ENCODE measurements around the gene NRAP. TPM values are rescaled to one million over a fixed set of nuclear protein-coding genes. Genes with fewer than 3 reads are reported as not detected.

The NRAP gene
- total RNA-seq, 1 donor from 2014 or later: not detected

GRCh38 chr10:113621799-113622198 lies 42.0 kb downstream of the NRAP start:
- DNase-seq (ENCODE audit: low spot score, unreplicated experiment): no peak
- H3K4me3 Mint-ChIP-seq (ENCODE audit: low read depth): no peak overlapping the region
- H3K4me1 Mint-ChIP-seq (ENCODE audit: low read depth): peaks cover 5% of the 10 kb centered on the region
- TF ChIP-seq CTCF (IDR thresholded peaks at IDR 0.05; ENCODE audit: unreplicated experiment): no peak
- no peaks in the 10 kb centered on the region for H3K9me3 Mint-ChIP-seq (ENCODE audit: low read depth)
- peaks cover 52% of the 10 kb centered on the region for H3K27me3 Mint-ChIP-seq
- no peak overlapping the region for H3K27ac Mint-ChIP-seq
- H3K36me3 Mint-ChIP-seq (ENCODE audit: insufficient read depth): no peaks in the 10 kb centered on the region

- H3K27ac Mint-ChIP-seq: no peak overlapping the region
- peaks cover 55% of the 10 kb centered on the region for H3K27me3 Mint-ChIP-seq
- no peaks in the 10 kb centered on the region for H3K36me3 Mint-ChIP-seq (ENCODE audit: insufficient read depth)
- H3K4me1 Mint-ChIP-seq (ENCODE audit: low read depth): peaks cover 5% of the 10 kb centered on the region
- no peak for TF ChIP-seq CTCF (IDR thresholded peaks at IDR 0.05; ENCODE audit: unreplicated experiment)
- H3K4me3 Mint-ChIP-seq (ENCODE audit: low read depth): no peak overlapping the region
- no peak for DNase-seq (ENCODE audit: low spot score, unreplicated experiment)
- H3K9me3 Mint-ChIP-seq (ENCODE audit: low read depth): no peaks in the 10 kb centered on the region
These were observed 42.9 kb downstream of the NRAP start for GRCh38 chr10:113620936-113621335.

- H3K27ac Mint-ChIP-seq: no peak overlapping the region
- DNase-seq (ENCODE audit: low spot score, unreplicated experiment): no peak
- no peak for TF ChIP-seq CTCF (IDR thresholded peaks at IDR 0.05; ENCODE audit: unreplicated experiment)
- H3K27me3 Mint-ChIP-seq: peaks cover 58% of the 10 kb centered on the region
- H3K9me3 Mint-ChIP-seq (ENCODE audit: low read depth): no peaks in the 10 kb centered on the region
- H3K4me1 Mint-ChIP-seq (ENCODE audit: low read depth): peaks cover 5% of the 10 kb centered on the region
- H3K36me3 Mint-ChIP-seq (ENCODE audit: insufficient read depth): no peaks in the 10 kb centered on the region
- no peak overlapping the region for H3K4me3 Mint-ChIP-seq (ENCODE audit: low read depth)
These were observed 43.3 kb downstream of the NRAP start for GRCh38 chr10:113620511-113620910.

GRCh38 chr10:113619401-113619800 lies 44.4 kb downstream of the NRAP start:
- no peak for DNase-seq (ENCODE audit: low spot score, unreplicated experiment)
- H3K27me3 Mint-ChIP-seq: peaks cover 56% of the 10 kb centered on the region
- H3K4me1 Mint-ChIP-seq (ENCODE audit: low read depth): peaks cover 3% of the 10 kb centered on the region
- H3K9me3 Mint-ChIP-seq (ENCODE audit: low read depth): no peaks in the 10 kb centered on the region
- no peak overlapping the region for H3K27ac Mint-ChIP-seq
- no peak for TF ChIP-seq CTCF (IDR thresholded peaks at IDR 0.05; ENCODE audit: unreplicated experiment)
- no peaks in the 10 kb centered on the region for H3K36me3 Mint-ChIP-seq (ENCODE audit: insufficient read depth)
- H3K4me3 Mint-ChIP-seq (ENCODE audit: low read depth): no peak overlapping the region

- H3K9me3 Mint-ChIP-seq (ENCODE audit: low read depth): no peaks in the 10 kb centered on the region
- H3K27me3 Mint-ChIP-seq: peaks cover 54% of the 10 kb centered on the region
- no peak overlapping the region for H3K27ac Mint-ChIP-seq
- no peak overlapping the region for H3K4me3 Mint-ChIP-seq (ENCODE audit: low read depth)
- DNase-seq (ENCODE audit: low spot score, unreplicated experiment): no peak
- no peak for TF ChIP-seq CTCF (IDR thresholded peaks at IDR 0.05; ENCODE audit: unreplicated experiment)
- H3K36me3 Mint-ChIP-seq (ENCODE audit: insufficient read depth): no peaks in the 10 kb centered on the region
- H3K4me1 Mint-ChIP-seq (ENCODE audit: low read depth): peaks cover 9% of the 10 kb centered on the region
These were observed 45.5 kb downstream of the NRAP start for GRCh38 chr10:113618338-113618737.

All from progenitor cell of endocrine pancreas (in vitro differentiated cells).